ENCODE results near the gene MYH2. TPM values are rescaled to one million over a fixed set of nuclear protein-coding genes. Genes with fewer than 3 reads are reported as not detected.

Gene MYH2
- polyA plus RNA-seq, 1 experiment = 0.34 TPM

DNA sequence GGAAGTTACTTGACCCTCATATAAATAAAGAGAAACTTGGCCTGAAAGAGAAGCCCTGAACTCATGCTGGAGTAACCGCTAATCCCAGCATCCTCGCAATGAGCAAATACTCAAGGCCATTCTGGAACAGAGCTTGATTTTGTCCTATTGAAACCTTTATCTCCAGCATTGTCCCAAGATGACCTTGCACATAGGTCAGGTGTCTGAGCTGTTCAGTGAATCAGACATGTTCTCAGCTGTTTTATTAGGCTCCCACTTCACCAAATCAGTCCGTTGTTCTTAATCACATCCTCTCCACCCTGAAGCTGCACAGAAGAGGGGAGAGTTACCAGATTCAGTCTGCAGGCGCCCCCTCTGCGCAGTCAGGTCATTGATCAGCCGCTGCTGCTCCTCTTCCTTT, 22.0 kb downstream of the MYH2 start:
- Histone ChIP-seq H3K36me3 (ENCODE audit: control insufficient read depth, insufficient read depth, low read length) (no peaks in the 10 kb centered on the region), H3K27me3 (ENCODE audit: control insufficient read depth, insufficient read depth, low read length) (no peaks in the 10 kb centered on the region), H3K4me3 (ENCODE audit: low read depth, low read length) (no peak overlapping the region)
- TF ChIP-seq, protein P1, sequence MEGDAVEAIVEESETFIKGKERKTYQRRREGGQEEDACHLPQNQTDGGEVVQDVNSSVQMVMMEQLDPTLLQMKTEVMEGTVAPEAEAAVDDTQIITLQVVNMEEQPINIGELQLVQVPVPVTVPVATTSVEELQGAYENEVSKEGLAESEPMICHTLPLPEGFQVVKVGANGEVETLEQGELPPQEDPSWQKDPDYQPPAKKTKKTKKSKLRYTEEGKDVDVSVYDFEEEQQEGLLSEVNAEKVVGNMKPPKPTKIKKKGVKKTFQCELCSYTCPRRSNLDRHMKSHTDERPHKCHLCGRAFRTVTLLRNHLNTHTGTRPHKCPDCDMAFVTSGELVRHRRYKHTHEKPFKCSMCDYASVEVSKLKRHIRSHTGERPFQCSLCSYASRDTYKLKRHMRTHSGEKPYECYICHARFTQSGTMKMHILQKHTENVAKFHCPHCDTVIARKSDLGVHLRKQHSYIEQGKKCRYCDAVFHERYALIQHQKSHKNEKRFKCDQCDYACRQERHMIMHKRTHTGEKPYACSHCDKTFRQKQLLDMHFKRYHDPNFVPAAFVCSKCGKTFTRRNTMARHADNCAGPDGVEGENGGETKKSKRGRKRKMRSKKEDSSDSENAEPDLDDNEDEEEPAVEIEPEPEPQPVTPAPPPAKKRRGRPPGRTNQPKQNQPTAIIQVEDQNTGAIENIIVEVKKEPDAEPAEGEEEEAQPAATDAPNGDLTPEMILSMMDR (IDR thresholded peaks at IDR 0.05; ENCODE audit: insufficient read depth, low read depth, low read length) = no peak
- DNase-seq (ENCODE audit: low read depth) = no peak
- ChIA-PET CTCF (interaction anchor here (0.8 kb wide), 1 partner anchor 9 kb away, joined by 3 read pairs; the partner anchor contains the start of gene MYH1), POLR2A (no interaction called here)

DNA sequence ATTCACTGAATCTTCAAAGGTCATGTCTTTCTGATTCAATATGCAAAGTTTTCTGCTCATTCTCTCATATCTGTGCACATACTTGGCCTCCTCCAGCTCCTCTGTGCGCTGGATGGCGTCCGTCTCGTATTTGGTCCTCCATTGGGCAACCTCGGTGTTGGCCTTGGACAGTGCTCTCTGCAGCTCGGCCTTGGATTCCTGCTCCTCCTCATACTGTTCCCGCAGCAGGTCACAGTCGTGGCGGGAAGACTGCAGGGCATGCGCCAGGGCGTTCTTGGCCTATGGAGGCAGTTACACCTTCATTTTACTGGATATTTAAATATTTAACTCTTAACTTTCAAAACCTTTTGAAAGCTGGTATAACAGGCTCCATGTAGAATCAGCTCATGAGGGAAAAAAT, 22.9 kb downstream of the MYH2 start:
- Histone ChIP-seq H3K27me3 (ENCODE audit: control insufficient read depth, insufficient read depth, low read length) (no peaks in the 10 kb centered on the region), H3K36me3 (ENCODE audit: control insufficient read depth, insufficient read depth, low read length) (no peaks in the 10 kb centered on the region), H3K4me3 (ENCODE audit: low read depth, low read length) (no peak overlapping the region)
- ChIA-PET POLR2A (no interaction called here), CTCF (interaction anchor here (0.6 kb wide), 2 partner anchors 32 to 1245 kb away, joined by 3 read pairs; no protein-coding TSS in a partner anchor)
- TF ChIP-seq, protein P1 (IDR thresholded peaks at IDR 0.05; ENCODE audit: insufficient read depth, low read depth, low read length) = no peak
- DNase-seq (ENCODE audit: low read depth) = no peak

DNA sequence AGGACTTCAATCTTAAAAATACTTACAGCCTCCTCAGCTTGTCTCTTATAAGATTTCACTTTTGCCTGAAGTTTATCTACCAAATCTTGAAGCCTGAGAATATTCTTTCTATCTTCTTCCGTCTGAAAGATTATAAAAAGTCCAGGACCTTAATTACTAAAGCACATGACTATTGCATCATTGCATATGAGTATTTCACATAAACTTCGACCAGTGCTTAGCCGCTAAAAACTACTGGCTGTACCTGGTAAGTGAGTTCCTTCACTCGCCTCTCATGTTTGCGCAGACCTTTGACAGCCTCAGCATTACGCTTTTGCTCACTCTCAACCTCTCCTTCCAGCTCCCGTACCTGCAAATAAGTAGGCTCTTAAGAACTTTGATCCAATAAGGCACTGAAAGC, 26.4 kb downstream of the MYH2 start:
- Histone ChIP-seq H3K36me3 (ENCODE audit: control insufficient read depth, insufficient read depth, low read length) (no peaks in the 10 kb centered on the region), H3K4me3 (ENCODE audit: low read depth, low read length) (no peak overlapping the region), H3K27me3 (ENCODE audit: control insufficient read depth, insufficient read depth, low read length) (no peaks in the 10 kb centered on the region)
- ChIA-PET CTCF (no interaction called here), POLR2A (no interaction called here)
- TF ChIP-seq, protein P1 (IDR thresholded peaks at IDR 0.05; ENCODE audit: insufficient read depth, low read depth, low read length) = no peak
- no peak for DNase-seq (ENCODE audit: low read depth)

DNA sequence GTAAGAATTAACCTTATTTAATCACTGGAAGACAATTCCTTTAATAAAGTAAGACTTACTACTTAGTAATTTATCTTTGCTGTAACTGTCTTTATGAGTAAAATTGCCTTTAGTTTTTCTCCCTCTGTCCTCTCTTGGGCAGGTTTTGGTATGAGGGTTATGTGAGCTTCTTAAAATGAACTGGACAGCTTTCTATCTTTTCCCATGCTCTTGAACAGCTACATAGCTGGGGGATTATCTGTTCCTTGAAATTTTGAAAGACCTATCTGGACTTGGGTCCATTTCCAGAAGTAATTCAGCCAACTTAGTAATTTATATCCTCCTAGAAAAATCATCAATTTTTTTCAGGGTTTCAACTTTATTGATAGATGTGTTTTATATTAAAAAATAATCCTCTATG, 27.5 kb downstream of the MYH2 start:
- Histone ChIP-seq H3K4me3 (ENCODE audit: low read depth, low read length) (no peak overlapping the region), H3K36me3 (ENCODE audit: control insufficient read depth, insufficient read depth, low read length) (no peaks in the 10 kb centered on the region), H3K27me3 (ENCODE audit: control insufficient read depth, insufficient read depth, low read length) (no peaks in the 10 kb centered on the region)
- POLR2A ChIA-PET = no interaction called here
- no peak for DNase-seq (ENCODE audit: low read depth)
- CTCF ChIA-PET = no interaction called here
- TF ChIP-seq, protein P1 (IDR thresholded peaks at IDR 0.05; ENCODE audit: insufficient read depth, low read depth, low read length) = no peak

DNA sequence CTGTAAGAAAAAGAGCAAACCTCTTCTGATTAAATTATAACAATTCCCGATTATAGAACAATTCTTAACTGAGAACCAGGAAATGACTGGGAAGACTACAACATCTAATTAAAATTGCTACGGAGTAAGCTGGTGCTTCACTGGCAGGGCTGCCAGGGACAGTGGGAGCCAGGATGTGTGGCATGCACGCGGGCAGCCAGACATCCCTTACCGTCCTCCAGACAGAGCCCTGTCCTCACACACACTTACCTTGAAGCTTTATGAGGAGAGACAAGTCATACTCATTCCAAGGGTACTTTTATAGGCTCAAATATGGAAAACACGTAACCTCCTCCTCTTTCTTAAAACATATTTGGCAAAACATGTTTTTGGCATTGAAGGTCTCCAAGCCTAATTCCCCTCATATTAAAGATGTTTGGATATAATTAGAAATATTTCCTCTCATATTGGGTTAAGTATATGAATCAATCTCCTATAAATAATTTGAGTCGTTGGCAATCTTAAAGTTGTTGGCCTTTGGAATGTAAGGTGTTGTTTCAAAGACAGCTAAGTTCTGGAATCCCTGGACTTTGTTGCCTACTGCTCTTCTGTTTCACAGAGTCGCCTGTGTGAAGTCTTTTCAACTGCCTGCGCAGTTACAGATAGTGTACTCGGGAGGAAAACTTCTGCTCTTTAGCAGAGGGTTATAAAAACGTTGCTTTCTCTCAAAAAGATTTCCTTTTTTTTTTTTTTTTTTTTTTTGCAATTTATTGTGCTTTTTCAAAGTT, 31.0 kb downstream of the MYH2 start, which contains the start of gene MYH1:
TSS of gene MYH1 (minus strand) at position 272 of the 767 bp plus-strand sequence. CDS start 1,900 bp downstream, outside the sequence.
- no peak for DNase-seq (ENCODE audit: low read depth)

More for the DNA sequence above, 31.0 kb downstream of the MYH2 start, which contains the start of gene MYH1:
- Histone ChIP-seq H3K27me3 (ENCODE audit: control insufficient read depth, insufficient read depth, low read length) (no peaks in the 10 kb centered on the region), H3K36me3 (ENCODE audit: control insufficient read depth, insufficient read depth, low read length) (no peaks in the 10 kb centered on the region), H3K4me3 (ENCODE audit: low read depth, low read length) (no peak within 1 kb of the TSS)
- CTCF ChIA-PET = interaction anchor here (0.8 kb wide), 1 partner anchor 9 kb away, joined by 3 read pairs; no protein-coding TSS in a partner anchor
- TF ChIP-seq, protein P1 (IDR thresholded peaks at IDR 0.05; ENCODE audit: insufficient read depth, low read depth, low read length) = no peak
- POLR2A ChIA-PET = no interaction called here

Measured in BJ (cell line).